Urothelium cell line (cell line): ENCODE data around the gene FAM217B.
"Not testable (repeated sequence)": the region's sequence is repeated elsewhere in the genome, so short reads cannot be mapped to it uniquely, and the experiment has no call there.

Source experiments
- DNase-seq: peaks from one replicate; pipeline ENCODE4 v3.0.0; 2011; ENCODE audit warnings: low spot score, mixed read lengths
- FAIRE-seq: peaks from 2 replicates; lab custom pipeline; 2011; peaks lifted over from hg19 to GRCh38; lab: Jason Lieb, UNC

FAM217B gene

DNA sequence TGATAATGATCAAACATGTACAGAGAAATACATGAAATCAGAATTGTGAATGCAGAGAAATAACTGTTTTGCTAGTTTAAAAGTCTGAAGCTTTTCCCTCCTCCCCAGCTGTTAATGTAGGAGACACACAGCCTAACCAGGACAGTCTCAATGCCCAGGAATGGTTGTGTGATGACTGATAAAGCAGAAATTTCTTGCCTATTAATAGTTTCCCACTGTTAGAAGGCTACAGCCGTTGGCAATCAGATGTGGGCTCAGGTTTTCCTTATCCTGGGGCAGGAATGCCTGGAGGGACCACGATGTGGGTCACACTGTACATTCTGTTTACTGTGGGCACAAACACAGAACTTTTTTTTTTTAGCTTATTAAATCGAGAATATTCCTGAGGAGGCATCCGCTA is 2.0 kb upstream of the FAM217B start:
- no peak for FAIRE-seq

DNA sequence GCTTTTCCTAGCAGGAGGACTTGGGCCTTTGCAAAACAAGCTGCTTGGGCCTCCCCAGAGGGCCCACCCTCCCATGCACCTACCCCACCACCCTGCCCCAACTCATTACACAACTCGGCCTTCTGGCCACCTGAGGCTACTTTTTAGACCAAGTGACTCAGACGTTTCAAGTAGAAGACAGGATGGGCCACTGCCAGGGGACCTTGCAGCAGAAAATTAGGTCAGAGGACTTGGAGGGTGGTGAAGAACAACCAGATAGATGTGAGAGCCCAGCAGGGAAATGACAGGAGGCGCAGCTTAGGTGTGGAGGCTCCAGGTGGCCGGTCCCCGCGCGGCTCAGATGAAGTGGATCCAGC is 1.5 kb upstream of the FAM217B start:
- no peak for DNase-seq
- FAIRE-seq, result no peak

More for the DNA sequence above, 2.0 kb upstream of the FAM217B start:
- no peak for DNase-seq

- FAIRE-seq (no peak), DNase-seq (no peak)
Observed at GRCh38 chr20:59939052-59939878, 924 bp upstream of the FAM217B start.

DNA sequence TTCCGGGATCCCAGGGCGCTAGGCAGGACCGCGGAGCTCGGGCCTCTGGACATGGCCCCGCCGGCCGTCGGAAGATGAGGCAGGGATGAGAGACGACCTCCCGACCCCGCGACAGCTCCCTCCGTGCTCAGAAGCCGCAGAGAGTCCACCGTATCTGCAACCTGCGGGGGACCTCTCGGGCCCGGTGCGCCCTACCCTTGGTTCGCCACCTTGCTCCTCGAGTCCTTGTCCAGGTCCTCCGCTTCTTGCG is 385 bp upstream of the FAM217B start:
- DNase-seq (peak; percentile 21), FAIRE-seq (no peak)

GRCh38 chr20:59940956-59941294 is 736 bp downstream of the FAM217B start:
- no peak for FAIRE-seq
- DNase-seq, result no peak

GRCh38 chr20:59942245-59942644 is 2.1 kb downstream of the FAM217B start:
- DNase-seq (no peak), FAIRE-seq (no peak)

DNA sequence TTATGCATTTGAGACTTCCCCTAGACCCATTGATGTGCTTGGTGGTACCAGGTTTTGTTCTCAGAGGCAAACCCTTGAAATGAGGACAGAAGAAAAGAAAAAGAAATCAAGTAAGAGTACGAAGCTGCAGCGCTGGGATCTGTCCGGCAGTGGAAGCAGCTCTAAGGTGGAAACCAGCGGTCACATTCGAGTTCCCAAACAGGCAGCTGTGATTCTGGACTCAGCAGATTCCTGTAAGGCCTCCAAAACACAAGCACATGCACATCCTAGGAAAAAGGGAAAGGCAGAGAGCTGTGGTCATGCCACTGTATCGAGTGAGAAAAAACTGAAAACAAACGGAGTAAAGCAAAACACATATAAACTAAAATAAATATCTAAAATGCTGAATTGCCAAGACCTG is 4.5 kb downstream of the FAM217B start:
- FAIRE-seq, result no peak
- no peak for DNase-seq

DNA sequence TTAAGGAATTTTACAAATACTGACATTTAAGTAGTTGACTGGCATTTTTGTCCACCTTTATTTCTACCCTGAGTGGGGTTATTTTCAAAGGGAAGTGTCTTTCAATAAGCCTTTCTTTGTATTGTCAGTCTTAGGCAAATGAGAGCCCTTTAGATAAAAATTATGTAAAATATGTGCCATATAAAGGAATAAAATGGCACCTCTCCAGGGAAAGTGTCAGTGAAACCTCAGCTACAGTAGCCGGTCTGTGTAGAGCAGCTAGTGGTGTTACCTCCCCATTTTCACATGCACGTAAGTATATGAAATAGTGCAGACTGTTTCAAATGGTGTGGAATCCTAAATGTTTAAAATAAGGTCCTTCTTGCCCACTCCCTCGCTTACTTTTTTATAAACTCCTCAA is 5.0 kb downstream of the FAM217B start:
- no peak for FAIRE-seq
- no peak for DNase-seq

GRCh38 chr20:59945731-59946130 is 5.5 kb downstream of the FAM217B start:
- FAIRE-seq (no peak), DNase-seq (no peak)

GRCh38 chr20:59947376-59947775 is 7.2 kb downstream of the FAM217B start:
- DNase-seq (no peak), FAIRE-seq (no peak)

- no peak for FAIRE-seq
- no peak for DNase-seq
Observed at GRCh38 chr20:59948212-59948611, 8.0 kb downstream of the FAM217B start.

GRCh38 chr20:59948828-59949720 is 8.9 kb downstream of the FAM217B start:
- DNase-seq (peak; percentile 17), FAIRE-seq (no peak)

DNA sequence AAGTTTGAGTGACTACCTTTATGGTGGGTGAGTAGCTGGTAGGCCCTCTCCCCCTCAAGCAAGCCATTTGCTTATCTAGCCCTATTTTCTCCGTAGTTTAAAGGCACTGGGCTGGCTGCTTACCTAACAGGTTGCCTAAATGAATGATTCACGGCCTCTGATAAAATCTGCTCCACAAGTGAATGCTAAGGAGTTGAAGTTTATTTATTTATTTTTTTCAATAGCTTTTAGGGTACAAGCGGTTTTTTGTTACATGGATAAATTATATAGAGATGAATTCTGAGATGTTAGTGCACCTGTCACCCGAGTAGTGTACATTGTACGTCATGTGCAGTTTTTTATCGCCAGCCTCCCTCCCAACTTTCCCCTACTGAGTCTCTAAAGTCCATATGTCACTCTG is 9.7 kb downstream of the FAM217B start:
- FAIRE-seq (no peak), DNase-seq (no peak)

- DNase-seq, result no peak
- FAIRE-seq, result no peak
Observed at GRCh38 chr20:59954718-59955117, 14.5 kb downstream of the FAM217B start.

DNA sequence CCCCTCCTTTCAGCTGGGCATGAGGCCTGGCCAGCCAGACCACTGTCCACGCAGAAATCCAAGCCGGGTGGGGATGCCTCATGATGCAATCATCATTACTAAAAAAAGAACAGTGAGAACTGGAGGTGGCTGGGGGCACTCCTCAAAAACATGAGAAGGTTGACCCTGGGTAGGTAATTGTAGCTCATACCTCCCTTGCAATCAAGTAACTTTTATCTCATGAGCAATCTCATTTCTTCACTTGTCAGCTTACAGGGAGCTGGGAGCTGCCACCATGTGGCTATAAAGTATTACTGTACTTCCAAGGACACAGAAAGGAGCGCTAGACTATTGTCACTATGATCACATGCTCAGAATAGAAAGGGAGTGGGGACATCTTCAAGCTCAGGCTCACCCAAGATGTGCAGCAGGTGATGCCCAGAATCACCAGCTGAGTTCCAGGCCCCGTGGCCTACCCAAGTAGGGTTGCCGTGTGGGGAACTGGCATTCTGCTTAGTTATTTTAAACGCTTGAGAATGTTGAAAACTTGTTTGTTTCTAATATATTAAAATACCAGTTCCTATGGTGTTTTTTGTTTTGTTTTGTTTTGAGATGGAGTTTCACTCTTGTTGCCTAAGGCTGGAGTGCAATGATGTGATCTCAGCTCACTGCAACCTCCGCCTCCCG is 15.1 kb downstream of the FAM217B start:
- FAIRE-seq, result no peak

DNA sequence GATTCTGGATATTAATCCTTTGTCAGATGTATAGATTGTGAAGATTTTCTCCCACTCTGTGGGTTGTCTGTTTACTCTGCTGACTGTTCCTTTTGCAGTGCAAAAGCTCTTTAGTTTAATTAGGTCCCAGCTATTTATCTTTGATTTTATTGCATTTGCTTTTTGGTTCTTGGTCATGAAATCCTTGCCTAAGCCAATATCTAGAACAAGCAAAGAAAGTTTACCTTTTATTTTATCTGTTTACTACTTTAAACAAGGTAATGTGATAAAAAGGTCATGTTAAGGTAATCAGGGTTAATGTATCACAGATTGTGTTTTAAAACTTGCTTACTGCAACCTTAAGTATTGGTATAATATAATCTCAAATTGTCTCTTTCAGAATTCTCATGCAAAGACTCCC is 17.4 kb downstream of the FAM217B start:
- DNase-seq, FAIRE-seq: not testable (repeated sequence)

More for the DNA sequence above, 15.1 kb downstream of the FAM217B start:
- DNase-seq, result peak; percentile 29

DNA sequence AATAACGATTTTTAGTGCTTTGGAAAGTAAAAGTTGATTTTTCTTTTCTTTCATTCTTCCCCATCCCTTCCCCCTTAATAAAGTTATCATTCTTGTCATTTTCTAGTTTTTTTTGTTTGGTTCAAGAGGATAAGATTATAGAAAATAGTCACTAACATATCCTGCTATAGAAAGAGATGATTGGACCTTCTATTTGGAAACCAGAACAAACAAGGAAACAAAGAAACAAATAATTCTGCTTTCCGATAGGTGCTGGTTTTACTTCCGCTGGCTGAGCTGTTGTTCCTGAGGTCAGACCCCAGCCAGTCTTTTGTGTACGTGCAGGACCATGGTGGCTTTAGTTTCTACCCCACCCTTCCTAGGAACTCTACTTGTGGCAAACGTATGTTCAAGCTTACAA is 17.9 kb downstream of the FAM217B start, which contains the start of gene CDH26:
Gene CDH26 (plus strand): TSS at position 301 of the 400 bp plus-strand sequence. CDS start 304 bp downstream, outside the sequence.
- no peak for FAIRE-seq
- DNase-seq, result no peak

- FAIRE-seq, result no peak
- no peak for DNase-seq
Observed at GRCh38 chr20:59958626-59959025, 18.4 kb downstream of the FAM217B start.

- FAIRE-seq, result no peak
- DNase-seq, result no peak
Observed at GRCh38 chr20:59961423-59961822, 21.2 kb downstream of the FAM217B start.

GRCh38 chr20:59962155-59962554 is 22.0 kb downstream of the FAM217B start:
- DNase-seq, result no peak
- FAIRE-seq, result no peak

- FAIRE-seq, result no peak
- DNase-seq, result no peak
Observed at GRCh38 chr20:59966428-59966827, 26.2 kb downstream of the FAM217B start.

- DNase-seq (no peak), FAIRE-seq (no peak)
Observed at GRCh38 chr20:59971428-59971827, 31.2 kb downstream of the FAM217B start.
